ENCODE data around the gene SLC29A4.

- TF ChIP-seq CTCF (IDR thresholded peaks at IDR 0.05) = no peak
- TF ChIP-seq REST (IDR thresholded peaks at IDR 0.05; ENCODE audit: insufficient read depth in 1 of 2, low read depth in 2 of 2, low read length in 1 of 2) = no peak
- no peak for TF ChIP-seq SIN3A (IDR thresholded peaks at IDR 0.05; ENCODE audit: borderline replicate concordance, insufficient read depth, low read depth, low read length)
Measured at GRCh38 chr7:5349437-5350173, 66.9 kb downstream of the SLC29A4 start.
